Measurements from ENCODE around the gene LAMTOR1.

DNA sequence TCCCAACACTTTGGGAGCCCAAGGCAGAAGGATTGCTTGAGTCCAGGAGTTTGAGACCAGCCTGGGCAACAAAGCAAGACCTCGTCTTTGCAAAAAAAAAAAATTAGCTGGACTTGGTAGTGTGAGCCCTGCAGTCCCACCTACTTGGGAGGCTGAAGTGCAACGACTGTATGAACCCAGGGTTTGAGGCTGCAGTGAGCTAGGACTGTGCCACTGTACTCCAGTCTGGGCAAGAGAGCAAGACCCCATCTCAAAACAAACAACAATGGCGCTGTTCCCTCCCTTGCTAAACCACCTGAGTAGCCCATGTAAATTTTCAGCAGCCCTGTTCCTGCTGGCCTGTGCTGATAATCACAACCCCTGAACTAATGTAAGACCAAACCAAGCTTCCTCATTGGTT lies 3.1 kb downstream of the LAMTOR1 start:
- no peak for TF ChIP-seq CTCF (conservative IDR thresholded peaks at IDR 0.05)
- no peak for TF ChIP-seq ZFX (IDR thresholded peaks at IDR 0.05)
